Measurements from ENCODE around the gene UNC5C.

UNC5C gene

GRCh38 chr4:95212692-95213091 lies 336.1 kb downstream of the UNC5C start:
- Histone ChIP-seq H3K27me3 (ENCODE audit: insufficient read depth, low read length) (no peaks in the 10 kb centered on the region), H3K4me1 (ENCODE audit: insufficient read depth, low read length, severe bottlenecking) (no peaks in the 10 kb centered on the region), H2AFZ (ENCODE audit: low read length) (no peak overlapping the region), H3K9ac (ENCODE audit: low read length) (no peak overlapping the region), H4K20me1 (ENCODE audit: insufficient read depth, low read length) (no peaks in the 10 kb centered on the region), H3K9me3 (ENCODE audit: low read length) (no peaks in the 10 kb centered on the region), H3K9me2 (ENCODE audit: low read depth, low read length) (no peaks in the 10 kb centered on the region), H3K36me3 (ENCODE audit: insufficient read depth, low read length) (no peaks in the 10 kb centered on the region), H3K4me2 (ENCODE audit: low read length) (no peak overlapping the region), H3K27ac (ENCODE audit: low read depth, low read length, poor library complexity, severe bottlenecking) (no peak overlapping the region), H3F3A (ENCODE audit: insufficient read depth, low read length) (no peaks in the 10 kb centered on the region), H3K79me2 (ENCODE audit: insufficient read depth, low read length) (no peaks in the 10 kb centered on the region), H3K4me3 (ENCODE audit: low read depth, low read length, poor library complexity, severe bottlenecking) (no peak overlapping the region)
- TF ChIP-seq CTCF (IDR thresholded peaks at IDR 0.05; ENCODE audit: low read length) (no peak), EZH2 (IDR thresholded peaks at IDR 0.05; ENCODE audit: borderline replicate concordance, low read length) (no peak)

- Histone ChIP-seq H3K27me3 (ENCODE audit: insufficient read depth, low read length) (no peaks in the 10 kb centered on the region), H3K4me3 (ENCODE audit: low read depth, low read length, poor library complexity, severe bottlenecking) (no peak overlapping the region), H3K9me2 (ENCODE audit: low read depth, low read length) (no peaks in the 10 kb centered on the region), H3K9me3 (ENCODE audit: low read length) (no peaks in the 10 kb centered on the region), H3K27ac (ENCODE audit: low read depth, low read length, poor library complexity, severe bottlenecking) (no peak overlapping the region), H3F3A (ENCODE audit: insufficient read depth, low read length) (no peaks in the 10 kb centered on the region), H3K4me2 (ENCODE audit: low read length) (no peak overlapping the region), H3K36me3 (ENCODE audit: insufficient read depth, low read length) (no peaks in the 10 kb centered on the region), H3K79me2 (ENCODE audit: insufficient read depth, low read length) (no peaks in the 10 kb centered on the region), H3K9ac (ENCODE audit: low read length) (no peak overlapping the region), H4K20me1 (ENCODE audit: insufficient read depth, low read length) (no peaks in the 10 kb centered on the region), H3K4me1 (ENCODE audit: insufficient read depth, low read length, severe bottlenecking) (no peaks in the 10 kb centered on the region), H2AFZ (ENCODE audit: low read length) (no peak overlapping the region)
- TF ChIP-seq CTCF (IDR thresholded peaks at IDR 0.05; ENCODE audit: low read length) (no peak), EZH2 (IDR thresholded peaks at IDR 0.05; ENCODE audit: borderline replicate concordance, low read length) (no peak)
Observed at GRCh38 chr4:95209927-95210326, 338.8 kb downstream of the UNC5C start.

GRCh38 chr4:95204873-95205272 lies 343.9 kb downstream of the UNC5C start:
- Histone ChIP-seq H4K20me1 (ENCODE audit: insufficient read depth, low read length) (no peaks in the 10 kb centered on the region), H3K27me3 (ENCODE audit: insufficient read depth, low read length) (no peaks in the 10 kb centered on the region), H3K4me2 (ENCODE audit: low read length) (no peak overlapping the region), H2AFZ (ENCODE audit: low read length) (no peak overlapping the region), H3K9me3 (ENCODE audit: low read length) (no peaks in the 10 kb centered on the region), H3K9me2 (ENCODE audit: low read depth, low read length) (no peaks in the 10 kb centered on the region), H3K27ac (ENCODE audit: low read depth, low read length, poor library complexity, severe bottlenecking) (no peak overlapping the region), H3F3A (ENCODE audit: insufficient read depth, low read length) (no peaks in the 10 kb centered on the region), H3K79me2 (ENCODE audit: insufficient read depth, low read length) (no peaks in the 10 kb centered on the region), H3K4me3 (ENCODE audit: low read depth, low read length, poor library complexity, severe bottlenecking) (no peak overlapping the region), H3K9ac (ENCODE audit: low read length) (no peak overlapping the region), H3K36me3 (ENCODE audit: insufficient read depth, low read length) (no peaks in the 10 kb centered on the region), H3K4me1 (ENCODE audit: insufficient read depth, low read length, severe bottlenecking) (no peaks in the 10 kb centered on the region)
- TF ChIP-seq CTCF (IDR thresholded peaks at IDR 0.05; ENCODE audit: low read length), result no peak; the same call in 1 of the 2 replicates
- no peak for TF ChIP-seq EZH2 (IDR thresholded peaks at IDR 0.05; ENCODE audit: borderline replicate concordance, low read length)
